Right cardiac atrium (tissue), 5 donors: Measurements from ENCODE around the gene GAPDHS. TPM values are rescaled to one million over a fixed set of nuclear protein-coding genes. Genes with fewer than 3 reads are reported as not detected.
A peak's percentile ranks its signal among the peaks of the same experiment; 100 is the strongest.

Source experiments
- ATAC-seq, 2 donors: fragments of 200-7000 bp; cut with Tn5 transposase; one replicate each; pipeline versions ENCODE4 v1.8.0 to v1.9.1; 2020; ENCODE audit warnings: moderate library complexity in 2 of 2, mild to moderate bottlenecking in 1 of 2
- DNase-seq, 3 donors: peaks; one replicate each; pipeline ENCODE4 v3.0.0-alpha.2; 2020
- H3K27ac ChIP-seq: one replicate; pipeline ENCODE4 v1.5.1; 2013; ENCODE audit warnings: mild to moderate bottlenecking, low read length, control low read depth, moderate library complexity
- H3K27me3 ChIP-seq: one replicate; pipeline ENCODE4 v1.6.1; 2013; ENCODE audit not compliant: control insufficient read depth, insufficient read depth
- H3K4me1 ChIP-seq: one replicate; pipeline ENCODE4 v1.6.1; 2013; ENCODE audit warnings: low read length; ENCODE audit not compliant: control insufficient read depth, insufficient read depth
- H3K4me3 ChIP-seq: one replicate; pipeline ENCODE4 v1.5.1; 2013; ENCODE audit warnings: low read length, control low read depth
- H3K9me3 ChIP-seq: one replicate; pipeline ENCODE4 v1.6.1; 2013; ENCODE audit warnings: low read length; ENCODE audit not compliant: control insufficient read depth
- WGBS: extraction: QIAGEN DNeasy Blood & Tissue Kit; methylation state at CpG from one replicate; pipeline ENCODE4 v1.1.7; 2013; 5-methylcytosine and 5-hydroxymethylcytosine counted together
- intact Hi-C, 4 donors: fragments of 100-400 bp; cut with DNase I; formaldehyde crosslinking; loops; one replicate each; pipeline versions ENCODE4 v1.11.0 to v1.14.0; 2022 to 2023
- polyA plus RNA-seq: library from polyadenylated mRNA; stranded (reverse); fragments of 200-250 nt; gene quantifications from one replicate; pipeline ENCODE4 v1.2.3, GENCODE V29; 2013
- total RNA-seq, 4 donors: library from RNA; stranded (reverse); fragmentation: NEBNext Ultra II Directional; extraction: Animal tissue kit (Norgen Biotek cat#: 25700); gene quantifications; one replicate each; pipeline ENCODE4 v1.2.1, GENCODE V29; 2021
- donor health status: healthy with polysubstance abuse.
- donor health status: DM: no; HTN: yes; CAD: no.
- donor health status: DM: no; HTN: no; CAD: no.
- donor health status: DM: no; HTN: yes; CAD: no; lungs with severe emphysema.
- donor health status: DM: yes; HTN: yes; CAD: no.

GAPDHS gene
- total and polyA plus RNA-seq, 5 donors = not detected

GRCh38 chr19:35511337-35511736 is 21.9 kb upstream of the GAPDHS start:
- no peak overlapping the region for H3K4me3 ChIP-seq
- 75% methylated on average over 7 of the region's 7 CpGs for WGBS

GRCh38 chr19:35512831-35513627 is 20.2 kb upstream of the GAPDHS start:
- no peaks in the 10 kb centered on the region for H3K9me3 ChIP-seq
- WGBS = 65% methylated on average over 15 of the region's 15 CpGs
- no peak for DNase-seq
- H3K27me3 ChIP-seq = no peaks in the 10 kb centered on the region
- no peak overlapping the region for H3K27ac ChIP-seq
- H3K4me1 ChIP-seq = no peaks in the 10 kb centered on the region
- H3K4me3 ChIP-seq = no peak overlapping the region
- no peak for ATAC-seq
- intact Hi-C loops = loop anchor here in 1 of 4 donors (10.0 kb wide), 1 partner anchor 72 kb away; the partner anchor contains the start of gene PMIS2

More at GRCh38 chr19:35511337-35511736, 21.9 kb upstream of the GAPDHS start:
- no peaks in the 10 kb centered on the region for H3K27me3 ChIP-seq
- intact Hi-C loops = loop anchor here in 1 of 4 donors (10.0 kb wide), 1 partner anchor 73 kb away; the partner anchor contains the start of gene PMIS2
- no peak overlapping the region for H3K27ac ChIP-seq
- H3K4me1 ChIP-seq = no peaks in the 10 kb centered on the region
- ATAC-seq (no peak), DNase-seq (no peak)
- H3K9me3 ChIP-seq = no peaks in the 10 kb centered on the region

- Histone ChIP-seq H3K9me3 (no peaks in the 10 kb centered on the region), H3K4me1 (no peaks in the 10 kb centered on the region), H3K27me3 (no peaks in the 10 kb centered on the region), H3K4me3 (no peak within 1 kb of the TSS), H3K27ac (no peak within 1 kb of the TSS)
- DNase-seq (no peak), ATAC-seq (no peak)
- intact Hi-C loops = loop anchor here in 1 of 4 donors (10.0 kb wide), 1 partner anchor 71 kb away; the partner anchor contains the start of gene PMIS2
- 18% methylated on average over 15 of the region's 15 CpGs for WGBS
Observed at GRCh38 chr19:35513628-35514281, 19.5 kb upstream of the GAPDHS start, which contains the start of gene DMKN. Gene DMKN, minus strand, starts transcription at chr19:35513649. Its CDS starts 174 bp downstream, at chr19:35513475.

GRCh38 chr19:35514282-35514809 is 18.9 kb upstream of the GAPDHS start:
- DNase-seq (no peak), ATAC-seq (peak in 1 of 2 donors; percentile 47)
- Histone ChIP-seq H3K27me3 (no peaks in the 10 kb centered on the region), H3K9me3 (no peaks in the 10 kb centered on the region), H3K4me3 (no peak overlapping the region), H3K27ac (no peak overlapping the region), H3K4me1 (no peaks in the 10 kb centered on the region)
- intact Hi-C loops = loop anchor here in 1 of 4 donors (10.0 kb wide), 1 partner anchor 70 kb away; the partner anchor contains the start of gene PMIS2
- WGBS = 19% methylated on average over 20 of the region's 20 CpGs

GRCh38 chr19:35516310-35516709 is 16.9 kb upstream of the GAPDHS start:
- intact Hi-C loops = loop anchor here in 1 of 4 donors (10.0 kb wide), 1 partner anchor 68 kb away; the partner anchor contains the start of gene PMIS2
- H3K4me3 ChIP-seq = no peak overlapping the region
- DNase-seq (no peak), ATAC-seq (no peak)
- H3K4me1 ChIP-seq = no peaks in the 10 kb centered on the region
- no peak overlapping the region for H3K27ac ChIP-seq
- no peaks in the 10 kb centered on the region for H3K27me3 ChIP-seq
- 88% methylated on average over 3 of the region's 3 CpGs for WGBS
- no peaks in the 10 kb centered on the region for H3K9me3 ChIP-seq

- Histone ChIP-seq H3K27me3 (no peaks in the 10 kb centered on the region), H3K4me3 (no peak overlapping the region), H3K4me1 (no peaks in the 10 kb centered on the region), H3K27ac (no peak overlapping the region), H3K9me3 (no peaks in the 10 kb centered on the region)
- DNase-seq (peak in 1 of 3 donors; percentile 1), ATAC-seq (no peak)
- intact Hi-C loops = loop anchor here in 1 of 4 donors (10.0 kb wide), 1 partner anchor 67 kb away; the partner anchor contains the start of gene PMIS2
- 82% methylated on average over 2 of the region's 2 CpGs for WGBS
Observed at GRCh38 chr19:35517342-35517741, 15.9 kb upstream of the GAPDHS start.

GRCh38 chr19:35518313-35518712 is 14.9 kb upstream of the GAPDHS start:
- Histone ChIP-seq H3K9me3 (no peaks in the 10 kb centered on the region), H3K4me1 (no peaks in the 10 kb centered on the region), H3K4me3 (no peak overlapping the region), H3K27me3 (no peaks in the 10 kb centered on the region), H3K27ac (no peak overlapping the region)
- ATAC-seq = no peak
- intact Hi-C loops = loop anchor here in 1 of 4 donors (10.0 kb wide), 1 partner anchor 66 kb away; the partner anchor contains the start of gene PMIS2
- peak in 1 of 3 donors; percentile 6 for DNase-seq
- WGBS = 44% methylated on average over 6 of the region's 6 CpGs

- H3K27me3 ChIP-seq = no peaks in the 10 kb centered on the region
- H3K4me1 ChIP-seq = no peaks in the 10 kb centered on the region
- H3K27ac ChIP-seq = no peak overlapping the region
- no peak overlapping the region for H3K4me3 ChIP-seq
- no peaks in the 10 kb centered on the region for H3K9me3 ChIP-seq
- intact Hi-C loops = loop anchor here in 1 of 4 donors (10.0 kb wide), 1 partner anchor 66 kb away; the partner anchor contains the start of gene PMIS2
- WGBS = 65% methylated on average over 7 of the region's 7 CpGs
- ATAC-seq (no peak), DNase-seq (no peak)
Observed at GRCh38 chr19:35519291-35519690, 14.0 kb upstream of the GAPDHS start.

- intact Hi-C loops = no loop called here
- WGBS = 57% methylated on average over 16 of the region's 16 CpGs
- H3K9me3 ChIP-seq = no peaks in the 10 kb centered on the region
- H3K27me3 ChIP-seq = no peaks in the 10 kb centered on the region
- no peak overlapping the region for H3K4me3 ChIP-seq
- DNase-seq = peak in 1 of 3 donors; percentile 17
- H3K27ac ChIP-seq = no peak overlapping the region
- no peak for ATAC-seq
- H3K4me1 ChIP-seq = no peaks in the 10 kb centered on the region
Observed at GRCh38 chr19:35521124-35521743, 12.0 kb upstream of the GAPDHS start.

GRCh38 chr19:35522745-35523327 is 10.4 kb upstream of the GAPDHS start:
- ATAC-seq (no peak), DNase-seq (no peak)
- intact Hi-C loops = no loop called here
- 81% methylated on average over 12 of the region's 12 CpGs for WGBS
- Histone ChIP-seq H3K27ac (no peak overlapping the region), H3K4me1 (no peaks in the 10 kb centered on the region), H3K4me3 (no peak overlapping the region), H3K27me3 (no peaks in the 10 kb centered on the region), H3K9me3 (no peaks in the 10 kb centered on the region)
